GM21367 (cell line): ENCODE data around the gene IER5L.
"Not testable (repeated sequence)": the region's sequence is repeated elsewhere in the genome, so short reads cannot be mapped to it uniquely, and the experiment has no call there.

Experiments
- ATAC-seq: cut with Tn5 transposase; IDR thresholded peaks from one replicate; pipeline ENCODE4 v1.9.1; 2021; ENCODE audit not compliant: unreplicated experiment

IER5L gene

GRCh38 chr9:129140397-129141065 lies 37.5 kb downstream of the IER5L start:
- peak; percentile 18 for ATAC-seq

GRCh38 chr9:129139993-129140396 lies 38.1 kb downstream of the IER5L start:
- peak; percentile 55 for ATAC-seq

- ATAC-seq = no peak
These were observed 38.6 kb downstream of the IER5L start for GRCh38 chr9:129139233-129139992.

GRCh38 chr9:129138476-129139232 lies 39.4 kb downstream of the IER5L start:
- no peak for ATAC-seq

- no peak for ATAC-seq
These were observed 40.0 kb downstream of the IER5L start for GRCh38 chr9:129138144-129138462.

GRCh38 chr9:129137292-129138143 lies 40.5 kb downstream of the IER5L start:
- no peak for ATAC-seq

GRCh38 chr9:129136446-129137035 lies 41.5 kb downstream of the IER5L start:
- ATAC-seq = no peak

GRCh38 chr9:129135476-129135875 lies 42.6 kb downstream of the IER5L start:
- ATAC-seq = no peak

- no peak for ATAC-seq
These were observed 45.0 kb downstream of the IER5L start for GRCh38 chr9:129133082-129133481.

- no peak for ATAC-seq
These were observed 46.5 kb downstream of the IER5L start for GRCh38 chr9:129131300-129132145.

- no peak for ATAC-seq
These were observed 47.3 kb downstream of the IER5L start for GRCh38 chr9:129130791-129131190.

- ATAC-seq = not testable (repeated sequence)
These were observed 47.8 kb downstream of the IER5L start for GRCh38 chr9:129130271-129130670.

- no peak for ATAC-seq
These were observed 49.4 kb downstream of the IER5L start for GRCh38 chr9:129128689-129129088.

GRCh38 chr9:129126749-129127618 lies 51.1 kb downstream of the IER5L start:
- no peak for ATAC-seq
